ENCODE data around the gene USP47. TPM values are rescaled to one million over a fixed set of nuclear protein-coding genes. Genes with fewer than 3 reads are reported as not detected.

The USP47 gene
- 69.4 TPM for total RNA-seq

- H3K9me3 ChIP-seq (ENCODE audit: control insufficient read depth in 3 of 3, low read length in 3 of 3): no peaks in the 10 kb centered on the region
- no peaks in the 10 kb centered on the region for H3K27me3 ChIP-seq (ENCODE audit: control insufficient read depth in 3 of 3, insufficient read depth in 3 of 3, low read length in 3 of 3)
- H3K4me1 ChIP-seq (ENCODE audit: control insufficient read depth in 3 of 3, insufficient read depth in 3 of 3, low read length in 3 of 3): peaks cover 17 to 34% (median 25%) of the 10 kb centered on the region in 3 donors
- peak within 1 kb of the TSS; percentile 99 for H3K27ac ChIP-seq (ENCODE audit: low read depth, low read length)
- H3K4me3 ChIP-seq (ENCODE audit: low read length in 3 of 3): peak within 1 kb of the TSS; percentile 86 to 91 (median 86)
- peak within 1 kb of the TSS; percentile 95 to 99 (median 96) for H3K9ac ChIP-seq (ENCODE audit: low read depth in 1 of 3, low read length in 3 of 3)
- no peaks in the 10 kb centered on the region for H3K36me3 ChIP-seq (ENCODE audit: control insufficient read depth in 3 of 3, insufficient read depth in 3 of 3, low read length in 3 of 3)
These were observed at the start of gene USP47 for GRCh38 chr11:11841723-11842420. USP47 (plus strand) TSS chr11:11841972; CDS start chr11:11842186, 214 bp downstream.

- no peaks in the 10 kb centered on the region for H3K9me3 ChIP-seq (ENCODE audit: control insufficient read depth in 3 of 3, low read length in 3 of 3)
- H3K9ac ChIP-seq (ENCODE audit: low read depth in 1 of 3, low read length in 3 of 3): no peak overlapping the region
- no peak overlapping the region for H3K4me3 ChIP-seq (ENCODE audit: low read length in 3 of 3)
- no peak overlapping the region for H3K27ac ChIP-seq (ENCODE audit: low read depth, low read length)
- H3K4me1 ChIP-seq (ENCODE audit: control insufficient read depth in 3 of 3, insufficient read depth in 3 of 3, low read length in 3 of 3): no peaks in the 10 kb centered on the region
- H3K36me3 ChIP-seq (ENCODE audit: control insufficient read depth in 3 of 3, insufficient read depth in 3 of 3, low read length in 3 of 3): no peaks in the 10 kb centered on the region
- H3K27me3 ChIP-seq (ENCODE audit: control insufficient read depth in 3 of 3, insufficient read depth in 3 of 3, low read length in 3 of 3): peaks cover 0 to 2% (median 0%) of the 10 kb centered on the region in 3 donors
These were observed 48.7 kb upstream of the USP47 start for GRCh38 chr11:11793073-11793472.

- no peak overlapping the region for H3K4me3 ChIP-seq (ENCODE audit: low read length in 3 of 3)
- H3K9me3 ChIP-seq (ENCODE audit: control insufficient read depth in 3 of 3, low read length in 3 of 3): no peaks in the 10 kb centered on the region
- no peak overlapping the region for H3K27ac ChIP-seq (ENCODE audit: low read depth, low read length)
- H3K27me3 ChIP-seq (ENCODE audit: control insufficient read depth in 3 of 3, insufficient read depth in 3 of 3, low read length in 3 of 3): peaks cover 0 to 3% (median 2%) of the 10 kb centered on the region in 3 donors
- peaks cover 0 to 2% (median 0%) of the 10 kb centered on the region in 3 donors for H3K4me1 ChIP-seq (ENCODE audit: control insufficient read depth in 3 of 3, insufficient read depth in 3 of 3, low read length in 3 of 3)
- no peaks in the 10 kb centered on the region for H3K36me3 ChIP-seq (ENCODE audit: control insufficient read depth in 3 of 3, insufficient read depth in 3 of 3, low read length in 3 of 3)
- peak overlapping the region in 1 of 3 donors; percentile 5 for H3K9ac ChIP-seq (ENCODE audit: low read depth in 1 of 3, low read length in 3 of 3)
These were observed 43.0 kb upstream of the USP47 start for GRCh38 chr11:11798586-11799438.

GRCh38 chr11:11805228-11805627 is 36.5 kb upstream of the USP47 start:
- no peak overlapping the region for H3K27ac ChIP-seq (ENCODE audit: low read depth, low read length)
- no peak overlapping the region for H3K4me3 ChIP-seq (ENCODE audit: low read length in 3 of 3)
- no peak overlapping the region for H3K9ac ChIP-seq (ENCODE audit: low read depth in 1 of 3, low read length in 3 of 3)
- H3K36me3 ChIP-seq (ENCODE audit: control insufficient read depth in 3 of 3, insufficient read depth in 3 of 3, low read length in 3 of 3): no peaks in the 10 kb centered on the region
- no peaks in the 10 kb centered on the region for H3K9me3 ChIP-seq (ENCODE audit: control insufficient read depth in 3 of 3, low read length in 3 of 3)
- no peaks in the 10 kb centered on the region for H3K4me1 ChIP-seq (ENCODE audit: control insufficient read depth in 3 of 3, insufficient read depth in 3 of 3, low read length in 3 of 3)
- no peaks in the 10 kb centered on the region for H3K27me3 ChIP-seq (ENCODE audit: control insufficient read depth in 3 of 3, insufficient read depth in 3 of 3, low read length in 3 of 3)

GRCh38 chr11:11806074-11806473 is 35.7 kb upstream of the USP47 start:
- Histone ChIP-seq H3K36me3 (ENCODE audit: control insufficient read depth in 3 of 3, insufficient read depth in 3 of 3, low read length in 3 of 3) (no peaks in the 10 kb centered on the region), H3K9ac (ENCODE audit: low read depth in 1 of 3, low read length in 3 of 3) (no peak overlapping the region), H3K4me1 (ENCODE audit: control insufficient read depth in 3 of 3, insufficient read depth in 3 of 3, low read length in 3 of 3) (no peaks in the 10 kb centered on the region), H3K27me3 (ENCODE audit: control insufficient read depth in 3 of 3, insufficient read depth in 3 of 3, low read length in 3 of 3) (no peaks in the 10 kb centered on the region), H3K27ac (ENCODE audit: low read depth, low read length) (no peak overlapping the region), H3K9me3 (ENCODE audit: control insufficient read depth in 3 of 3, low read length in 3 of 3) (no peaks in the 10 kb centered on the region), H3K4me3 (ENCODE audit: low read length in 3 of 3) (no peak overlapping the region)

GRCh38 chr11:11806586-11806985 is 35.2 kb upstream of the USP47 start:
- Histone ChIP-seq H3K9me3 (ENCODE audit: control insufficient read depth in 3 of 3, low read length in 3 of 3) (no peaks in the 10 kb centered on the region), H3K27me3 (ENCODE audit: control insufficient read depth in 3 of 3, insufficient read depth in 3 of 3, low read length in 3 of 3) (no peaks in the 10 kb centered on the region), H3K36me3 (ENCODE audit: control insufficient read depth in 3 of 3, insufficient read depth in 3 of 3, low read length in 3 of 3) (no peaks in the 10 kb centered on the region), H3K27ac (ENCODE audit: low read depth, low read length) (no peak overlapping the region), H3K9ac (ENCODE audit: low read depth in 1 of 3, low read length in 3 of 3) (no peak overlapping the region), H3K4me3 (ENCODE audit: low read length in 3 of 3) (no peak overlapping the region), H3K4me1 (ENCODE audit: control insufficient read depth in 3 of 3, insufficient read depth in 3 of 3, low read length in 3 of 3) (no peaks in the 10 kb centered on the region)

- Histone ChIP-seq H3K27me3 (ENCODE audit: control insufficient read depth in 3 of 3, insufficient read depth in 3 of 3, low read length in 3 of 3) (no peaks in the 10 kb centered on the region), H3K36me3 (ENCODE audit: control insufficient read depth in 3 of 3, insufficient read depth in 3 of 3, low read length in 3 of 3) (no peaks in the 10 kb centered on the region), H3K4me3 (ENCODE audit: low read length in 3 of 3) (no peak overlapping the region), H3K9me3 (ENCODE audit: control insufficient read depth in 3 of 3, low read length in 3 of 3) (no peaks in the 10 kb centered on the region), H3K9ac (ENCODE audit: low read depth in 1 of 3, low read length in 3 of 3) (no peak overlapping the region), H3K4me1 (ENCODE audit: control insufficient read depth in 3 of 3, insufficient read depth in 3 of 3, low read length in 3 of 3) (peaks cover 0 to 4% (median under 1%) of the 10 kb centered on the region in 3 donors), H3K27ac (ENCODE audit: low read depth, low read length) (no peak overlapping the region)
These were observed 33.7 kb upstream of the USP47 start for GRCh38 chr11:11807811-11808782.

- peaks cover 0 to 9% (median 4%) of the 10 kb centered on the region in 3 donors for H3K4me1 ChIP-seq (ENCODE audit: control insufficient read depth in 3 of 3, insufficient read depth in 3 of 3, low read length in 3 of 3)
- H3K9me3 ChIP-seq (ENCODE audit: control insufficient read depth in 3 of 3, low read length in 3 of 3): no peaks in the 10 kb centered on the region
- no peak overlapping the region for H3K27ac ChIP-seq (ENCODE audit: low read depth, low read length)
- H3K27me3 ChIP-seq (ENCODE audit: control insufficient read depth in 3 of 3, insufficient read depth in 3 of 3, low read length in 3 of 3): no peaks in the 10 kb centered on the region
- H3K9ac ChIP-seq (ENCODE audit: low read depth in 1 of 3, low read length in 3 of 3): no peak overlapping the region
- no peaks in the 10 kb centered on the region for H3K36me3 ChIP-seq (ENCODE audit: control insufficient read depth in 3 of 3, insufficient read depth in 3 of 3, low read length in 3 of 3)
- H3K4me3 ChIP-seq (ENCODE audit: low read length in 3 of 3): no peak overlapping the region
These were observed 32.7 kb upstream of the USP47 start for GRCh38 chr11:11808992-11809615.
